Activated CD4-positive, alpha-beta T cell treated with anti-CD3 and anti-CD28 coated beads, Interleukin-2, amount 50 U/mL, for 4 hours (primary cell): ENCODE results near the gene TSPAN4.

Experiments
- DNase-seq, 2 experiments: peaks; one replicate each; pipeline ENCODE4 v3.0.0-alpha.2; 2020

The TSPAN4 gene

DNA sequence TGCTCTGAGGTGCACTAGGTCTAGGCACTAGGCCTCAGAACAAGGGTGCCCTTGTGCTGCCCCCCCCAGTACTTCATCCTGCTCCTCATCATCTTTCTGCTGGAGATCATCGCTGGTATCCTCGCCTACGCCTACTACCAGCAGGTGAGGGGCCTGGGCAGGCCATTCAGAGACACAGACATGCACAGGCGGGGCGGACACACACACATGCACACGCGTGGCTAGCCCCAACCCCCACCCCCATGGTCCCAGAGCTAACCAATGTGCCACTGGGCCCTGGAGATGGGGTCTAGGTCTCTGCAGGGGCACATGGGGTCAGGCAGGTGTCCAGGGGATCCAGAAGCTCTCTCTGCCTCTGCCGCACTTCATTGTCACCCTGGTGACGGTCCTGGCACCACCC, 6.0 kb upstream of the TSPAN4 start:
- DNase-seq, result no peak

- no peak for DNase-seq
Observed at GRCh38 chr11:837189-837989, 5.3 kb upstream of the TSPAN4 start.

GRCh38 chr11:837990-838307, 4.7 kb upstream of the TSPAN4 start:
- DNase-seq, result no peak

DNA sequence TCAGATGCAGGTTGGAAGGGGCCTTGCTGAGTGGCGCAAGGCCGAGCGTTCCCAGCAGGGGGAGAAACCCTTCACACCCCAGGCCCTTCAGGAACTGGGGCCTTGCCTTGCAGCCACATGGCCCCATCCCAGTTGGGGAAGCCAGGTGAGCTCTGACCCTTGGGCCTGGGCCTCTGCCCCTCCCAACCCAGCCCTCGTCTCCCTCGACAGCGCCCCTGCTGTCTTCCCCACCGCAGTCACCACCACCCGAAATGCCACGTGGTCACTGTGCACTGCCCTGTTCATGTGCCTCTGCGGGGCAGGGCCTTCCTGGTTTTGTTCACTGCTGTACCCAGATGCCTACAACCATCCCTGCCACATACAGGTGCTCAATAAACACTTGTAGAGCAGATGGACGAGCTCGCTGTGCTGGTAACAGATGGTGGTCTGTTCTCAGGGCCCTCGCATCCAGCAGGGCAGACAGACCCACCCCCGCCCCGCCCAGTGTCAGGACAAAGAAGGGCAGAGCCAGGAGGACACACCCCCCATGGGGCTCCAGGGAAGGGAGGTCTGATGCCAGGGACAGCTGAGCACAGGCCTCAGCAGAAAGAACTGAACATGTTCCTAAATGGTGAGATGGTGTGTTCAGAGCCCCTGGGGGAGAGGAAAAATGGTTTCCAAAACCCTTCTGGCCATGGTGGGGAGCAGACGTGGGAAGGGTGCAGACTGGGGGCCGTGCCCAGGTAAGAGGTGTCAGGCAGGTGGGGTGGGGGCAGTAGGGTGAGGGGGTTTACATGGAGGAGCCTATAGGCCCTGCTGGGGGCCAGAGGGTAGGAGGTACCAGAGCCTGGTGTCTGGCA, 4.0 kb upstream of the TSPAN4 start:
- DNase-seq, result no peak

DNA sequence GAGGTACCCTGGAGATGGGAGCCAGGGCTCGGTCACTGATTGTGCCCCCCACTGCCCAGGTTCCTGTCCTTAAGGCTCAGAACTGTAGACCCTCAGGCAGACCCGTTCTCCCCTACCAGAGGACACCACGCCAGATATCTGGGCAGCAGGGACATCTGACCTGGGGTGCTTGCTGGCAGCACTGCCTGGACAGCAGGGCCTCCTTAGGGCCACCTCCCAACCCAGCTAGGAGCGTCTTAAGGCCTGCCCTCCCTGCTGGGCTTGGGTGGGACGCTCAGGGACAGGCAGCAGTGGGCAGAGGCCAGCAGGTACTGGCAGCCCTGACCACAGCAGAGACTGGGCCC, 3.4 kb upstream of the TSPAN4 start:
- no peak for DNase-seq

DNA sequence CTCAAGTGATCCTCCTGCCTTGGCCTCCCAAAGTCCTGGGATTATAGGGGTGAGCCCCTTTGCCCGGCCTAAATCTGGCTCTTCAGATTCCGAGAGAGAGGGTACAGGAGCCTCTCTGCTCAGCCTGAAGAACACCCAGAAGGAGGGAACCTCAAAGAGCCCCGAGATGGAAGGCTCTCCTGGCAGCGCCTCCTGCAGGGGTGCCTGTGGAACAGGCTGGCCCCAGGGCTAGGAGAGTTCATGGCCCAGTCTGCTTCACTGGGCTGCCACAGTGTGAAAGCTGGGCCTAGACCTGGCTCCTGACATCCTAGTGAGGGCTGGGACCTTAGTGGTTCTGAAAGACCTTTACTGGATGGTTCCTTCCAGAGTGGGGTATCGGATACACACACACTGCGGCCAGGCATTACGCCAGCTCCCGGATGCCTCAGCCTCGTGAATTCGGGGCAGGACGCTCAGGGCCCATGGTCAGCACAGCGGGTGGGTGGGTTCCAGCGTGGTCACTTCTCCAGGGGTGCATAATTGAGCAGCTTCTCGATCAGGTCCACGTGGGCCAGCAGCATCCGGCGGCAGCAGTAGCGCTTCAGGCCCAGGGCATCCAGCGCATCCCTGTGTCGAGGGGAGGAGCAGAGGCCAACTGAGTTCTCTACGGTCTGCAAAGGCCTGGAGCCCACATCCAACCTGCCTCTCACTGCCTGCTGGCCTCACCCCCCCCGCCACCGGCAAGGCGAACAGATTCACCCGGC, 2.6 kb upstream of the TSPAN4 start:
- no peak for DNase-seq

DNA sequence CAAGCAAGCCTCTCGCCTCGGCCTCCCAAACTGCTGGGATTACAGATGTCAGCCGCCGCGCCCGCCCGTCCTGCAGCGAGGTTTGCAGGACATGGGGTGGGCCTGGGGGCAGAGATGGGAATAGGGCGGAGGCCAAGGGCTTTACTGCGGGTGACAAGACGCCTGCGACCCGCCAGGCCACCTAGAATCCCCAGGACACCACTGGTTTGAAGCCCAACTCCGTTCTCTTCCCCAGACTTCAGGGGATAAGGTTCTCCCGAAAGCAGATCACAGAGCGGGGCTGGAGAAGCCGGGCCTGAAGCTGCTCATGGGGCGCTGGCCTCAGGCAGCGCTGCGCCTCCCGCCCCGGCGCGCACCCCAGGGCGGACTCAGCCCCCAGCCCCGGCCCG, 677 bp upstream of the TSPAN4 start:
- no peak for DNase-seq

DNA sequence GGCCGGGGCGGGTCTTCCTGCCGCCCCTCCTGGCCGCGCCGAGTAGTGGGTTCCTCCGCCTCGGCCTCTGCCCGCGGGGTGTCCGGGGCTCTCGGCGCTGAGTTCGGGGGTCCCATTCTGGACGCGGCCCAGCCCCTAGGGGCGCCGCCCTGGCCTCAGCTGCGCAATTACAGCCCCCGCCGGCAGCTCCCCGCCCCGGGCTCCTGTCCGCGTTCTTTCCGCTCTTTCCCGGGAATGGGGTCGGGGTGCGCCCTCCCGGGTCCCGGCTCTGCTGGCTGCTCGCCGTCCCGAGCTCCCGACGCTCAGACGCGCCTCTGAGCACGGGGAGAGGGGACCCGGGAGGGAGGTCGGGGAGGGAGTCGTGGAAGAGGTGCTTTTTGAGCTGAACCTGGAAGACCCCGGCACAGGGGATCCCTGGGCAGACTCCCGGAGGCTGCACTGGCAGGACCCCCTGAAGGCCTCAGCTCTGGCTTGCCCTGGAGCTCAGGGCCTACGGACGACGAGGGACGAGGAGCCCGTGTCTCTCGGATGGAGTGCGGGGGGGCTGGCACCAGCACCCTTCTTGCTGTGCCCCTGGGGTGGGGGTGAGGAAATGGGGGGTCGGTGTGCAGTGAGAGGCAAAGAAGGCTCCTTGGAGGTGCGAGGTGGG, 558 bp downstream of the TSPAN4 start:
- DNase-seq, result no peak

DNA sequence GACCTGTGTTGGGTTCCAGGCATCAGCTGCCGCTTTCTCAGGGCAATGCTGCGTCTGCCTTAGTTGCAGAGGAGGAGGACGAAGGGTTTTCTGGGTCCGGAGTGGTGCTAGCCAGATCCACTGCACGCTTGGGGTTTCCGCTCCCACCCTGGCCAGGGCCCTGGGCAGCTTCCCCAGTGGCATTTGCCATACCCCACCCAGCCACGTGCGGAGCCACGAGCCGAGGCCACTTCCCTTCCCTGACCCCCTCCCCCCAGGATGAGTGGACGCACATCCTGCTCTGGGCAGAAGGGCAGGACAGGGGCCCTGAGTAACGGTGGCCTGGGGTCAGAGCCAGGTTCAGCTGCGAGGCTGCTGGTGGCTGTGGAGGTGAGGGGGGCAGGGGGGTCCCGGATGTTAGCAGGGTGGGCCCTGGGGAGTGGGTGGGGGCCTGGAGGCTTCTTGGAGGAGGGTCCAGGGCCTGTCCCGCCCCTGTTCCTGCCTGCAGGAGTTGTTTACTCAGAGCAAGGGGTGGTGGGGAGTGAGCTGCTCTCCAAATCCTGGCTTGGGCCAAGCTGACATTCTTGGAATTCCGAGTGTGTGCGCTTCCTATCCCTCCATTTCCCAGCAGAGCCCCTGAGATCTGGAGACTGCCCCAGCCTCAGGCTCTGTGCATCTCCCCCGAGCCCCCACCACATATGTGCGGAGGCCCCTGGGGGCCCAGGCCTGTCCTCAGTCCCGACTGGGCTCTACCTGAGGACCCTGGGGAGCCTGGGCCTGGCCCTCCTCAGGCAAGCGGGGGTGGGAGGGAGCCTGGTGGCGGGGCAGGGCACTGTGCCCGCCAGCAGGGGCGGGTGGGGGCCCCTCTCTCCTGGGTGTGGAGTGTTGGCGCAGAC, 1.4 kb downstream of the TSPAN4 start:
- no peak for DNase-seq

- no peak for DNase-seq
Observed at GRCh38 chr11:844693-845644, 2.3 kb downstream of the TSPAN4 start.

GRCh38 chr11:845872-846495, 3.3 kb downstream of the TSPAN4 start:
- no peak for DNase-seq

DNA sequence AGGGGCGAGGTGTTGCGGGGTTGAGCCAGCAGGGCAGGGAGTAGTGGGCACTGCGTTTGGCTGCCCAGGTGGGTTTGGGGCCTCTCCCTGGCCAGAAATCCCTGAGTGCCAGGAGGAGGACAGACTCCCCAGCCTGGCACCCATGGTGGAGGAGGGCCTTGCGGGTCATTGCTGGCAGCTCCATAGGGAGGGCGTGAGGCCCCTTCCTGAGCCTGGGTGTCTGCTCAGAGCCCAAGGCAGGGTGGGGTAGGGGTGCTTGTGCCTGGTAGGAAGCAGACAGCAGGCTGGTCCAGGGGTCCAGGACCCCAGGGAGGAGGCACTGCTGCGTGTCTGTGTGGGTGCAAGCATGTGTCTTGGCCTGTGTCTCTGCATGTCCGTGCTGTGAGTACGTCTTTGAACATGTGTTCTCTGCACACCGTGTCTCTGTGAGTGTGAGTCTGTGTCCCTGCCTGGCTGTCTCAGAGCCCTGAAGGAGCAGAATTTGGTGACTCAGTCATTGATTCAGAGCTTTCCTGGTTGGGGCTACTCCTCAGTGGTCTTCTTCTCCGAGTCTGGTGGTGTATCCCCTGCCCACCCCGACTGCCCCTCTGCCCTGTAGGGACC, 3.9 kb downstream of the TSPAN4 start:
- DNase-seq, result no peak

DNA sequence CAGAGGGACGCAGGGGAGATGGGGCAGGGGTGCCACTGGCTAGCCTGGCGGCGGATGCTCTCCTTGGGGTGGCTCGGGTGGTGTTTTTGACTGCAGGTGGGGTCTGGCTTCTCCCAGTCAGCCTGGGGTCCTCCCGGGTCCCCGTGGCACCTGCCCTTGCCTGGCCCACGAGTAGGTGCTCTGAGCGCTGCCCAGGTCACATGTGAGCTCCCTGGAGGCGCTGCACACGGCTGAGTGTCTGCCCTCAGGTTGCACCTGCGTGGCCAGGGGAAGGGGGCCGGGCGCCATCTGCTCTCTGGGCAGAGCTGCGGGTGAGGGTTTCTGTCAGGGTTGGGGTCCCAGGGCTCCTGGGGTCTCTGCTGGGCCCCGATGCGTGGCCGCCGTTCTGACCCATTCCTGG, 5.2 kb downstream of the TSPAN4 start:
- DNase-seq, result no peak

- DNase-seq, result peak; percentile 59
Observed at GRCh38 chr11:848380-848931, 5.8 kb downstream of the TSPAN4 start.

GRCh38 chr11:849104-849824, 6.6 kb downstream of the TSPAN4 start:
- DNase-seq, result no peak

DNA sequence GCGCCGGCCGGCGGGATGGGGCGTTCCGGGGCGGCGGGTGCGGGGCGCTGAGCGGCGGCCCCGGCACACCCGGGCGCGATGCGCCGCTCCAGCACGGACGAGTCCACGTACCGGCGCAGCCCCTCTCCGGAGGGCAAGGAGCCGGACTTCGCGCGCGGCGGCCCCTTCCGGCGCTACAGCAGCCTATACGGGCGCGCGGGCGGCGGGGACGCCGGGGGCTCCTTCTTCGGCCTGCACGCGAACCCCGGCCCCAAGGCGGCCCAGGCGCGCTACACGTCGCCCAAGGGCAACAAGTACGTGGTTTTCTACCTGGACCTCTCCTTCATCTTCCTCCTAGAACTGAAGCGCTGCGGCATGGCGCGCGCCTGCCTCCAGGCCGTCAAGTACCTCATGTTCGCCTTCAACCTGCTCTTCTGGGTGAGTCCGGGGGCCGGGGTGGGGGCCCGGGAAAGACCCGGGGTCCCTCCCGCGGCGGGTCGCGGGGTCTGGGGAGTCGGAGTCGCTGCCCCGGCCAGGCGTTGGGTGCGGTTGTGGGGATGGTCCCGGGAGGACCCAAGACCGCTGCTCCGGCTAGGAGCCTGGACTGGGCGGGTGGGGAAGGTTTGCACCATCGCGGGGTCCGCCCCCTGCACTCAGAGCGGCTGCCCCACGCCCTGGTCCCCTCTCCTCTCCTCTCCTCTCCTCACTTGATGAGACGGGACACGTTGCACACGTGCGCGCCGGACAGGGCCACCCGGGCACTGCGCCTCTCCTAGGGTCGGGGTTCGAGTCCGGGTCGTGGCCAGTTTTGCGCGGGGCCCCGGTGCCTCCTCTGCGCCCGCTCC, 7.5 kb downstream of the TSPAN4 start:
- DNase-seq, result no peak

DNA sequence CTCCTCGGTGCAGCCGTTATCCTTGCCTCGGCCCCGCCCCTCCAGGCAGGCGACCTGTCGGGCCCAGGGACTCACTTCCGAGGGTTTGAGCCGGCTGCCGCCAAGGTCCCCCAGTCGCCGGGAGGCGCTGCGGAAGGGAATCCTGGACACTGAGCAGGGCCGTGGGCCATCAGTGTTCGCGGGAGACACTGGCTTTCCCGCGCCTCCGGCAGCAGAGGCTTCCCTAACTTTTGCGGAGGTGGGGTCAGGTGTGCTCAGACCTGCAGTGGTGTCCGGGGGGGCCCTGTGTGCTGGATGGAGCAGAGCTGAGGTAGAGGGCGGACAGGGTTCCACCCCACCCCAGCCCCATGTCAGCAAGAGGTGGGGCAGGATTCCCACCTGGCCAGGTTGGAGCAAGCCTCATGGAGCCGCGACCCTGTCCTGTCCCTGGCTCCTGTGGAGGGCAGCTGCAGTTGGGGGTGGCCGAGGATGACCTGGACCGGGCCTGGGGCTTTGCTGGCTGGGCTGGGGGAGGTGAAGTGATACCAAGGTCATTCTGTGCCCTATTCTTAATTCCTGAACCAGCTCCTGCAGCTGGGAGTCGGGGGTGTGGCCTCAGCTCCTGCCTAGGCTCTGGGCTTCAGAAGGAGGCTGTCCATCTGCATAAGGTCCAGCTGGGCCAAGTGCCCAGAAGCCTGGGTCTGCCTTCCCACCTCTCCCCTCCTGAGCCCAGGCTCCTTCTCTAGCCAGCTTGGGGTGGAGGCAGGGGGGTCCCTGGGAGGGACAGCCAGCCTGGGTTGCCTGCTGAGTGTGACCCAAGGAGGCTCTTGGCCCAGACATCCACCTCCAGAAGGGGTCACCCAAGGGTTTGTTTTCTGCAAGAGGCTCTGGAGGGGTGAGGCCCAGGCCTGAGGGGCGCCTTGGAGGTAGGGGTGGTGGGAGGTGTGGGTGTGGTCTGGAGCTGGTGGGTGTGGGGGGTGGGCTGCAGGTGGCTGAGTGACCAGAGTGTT, 8.4 kb downstream of the TSPAN4 start:
- no peak for DNase-seq
